ENCODE results near the gene RPL39. TPM values are rescaled to one million over a fixed set of nuclear protein-coding genes. Genes with fewer than 3 reads are reported as not detected.
"Not testable (repeated sequence)": the region's sequence is repeated elsewhere in the genome, so short reads cannot be mapped to it uniquely, and the experiment has no call there.

The RPL39 gene
- total RNA-seq: 1,000 to 10,000 TPM; 1,495 to 7,662 (median 5,013) TPM
- over 10,000 TPM in 1 of 3 donors, 1,000 to 10,000 TPM in 2; 6,879 to 11,369 (median 6,972) TPM for polyA plus RNA-seq

DNA sequence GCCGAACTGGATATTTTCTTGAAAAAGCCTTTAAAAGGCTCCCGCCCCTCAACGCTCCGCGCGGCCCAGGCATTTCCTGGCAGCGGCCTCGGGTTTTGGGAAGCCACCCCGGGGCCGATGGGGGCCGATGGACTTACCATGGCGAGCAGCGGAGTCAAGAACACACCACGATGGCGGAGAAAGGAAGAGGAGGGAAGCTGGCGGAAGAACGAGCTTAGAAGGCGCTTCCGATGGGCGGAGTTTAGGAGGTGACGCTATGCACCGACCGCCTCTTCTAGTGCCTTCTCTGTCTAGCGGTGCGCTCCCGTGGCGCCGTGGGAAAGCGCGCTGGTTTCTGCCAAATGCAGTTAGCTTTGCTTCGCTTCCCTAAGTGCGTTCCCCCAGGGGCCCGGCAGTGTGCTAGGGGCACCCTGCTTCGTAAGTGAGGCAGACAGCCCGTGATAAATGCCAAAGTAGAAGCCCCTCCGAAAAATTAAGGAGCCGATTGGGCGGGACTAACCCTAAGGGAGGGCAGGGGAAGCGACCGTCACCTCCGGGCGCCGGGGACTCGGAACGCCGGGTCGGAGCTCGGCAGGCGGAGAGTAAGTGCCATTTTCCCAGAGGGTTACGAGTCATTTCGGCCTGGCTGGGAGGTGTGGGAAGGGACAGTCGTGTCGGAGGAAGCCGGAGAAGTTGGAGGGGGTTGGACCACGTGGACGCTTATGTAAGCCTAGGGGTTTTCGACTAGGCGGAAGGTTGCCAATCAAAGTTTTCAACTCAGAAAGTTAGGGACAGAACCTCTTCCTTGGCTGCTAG lies at the start of gene RPL39:
TSS of gene RPL39 (minus strand) at position 194 of the 795 bp plus-strand sequence. CDS start at position 140, 54 bp downstream.
- 0 to 1% methylated on average over 58 of the region's 58 CpGs for whole genome bisulfite sequencing, 2 donors

DNA sequence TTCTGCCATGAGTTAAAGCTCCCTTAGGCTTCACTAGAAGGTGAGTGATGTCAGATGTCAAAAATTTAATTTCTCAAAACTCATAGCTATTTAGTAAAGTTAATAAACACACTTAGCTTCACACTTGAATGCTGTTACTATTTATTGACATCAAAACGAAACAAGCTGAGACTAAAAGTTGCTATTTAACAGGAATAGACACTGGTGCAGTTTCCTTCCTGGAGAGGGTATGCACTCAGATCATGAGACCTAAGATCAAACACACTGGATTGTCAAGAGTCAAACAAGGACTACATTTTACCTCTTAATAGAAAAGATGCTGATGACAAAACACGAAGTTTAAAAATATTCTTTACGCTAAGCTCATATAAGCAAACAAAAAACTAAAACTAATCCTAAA lies 42.5 kb upstream of the RPL39 start:
- WGBS, 2 donors: 79 to 87% methylated on average over 3 of the region's 3 CpGs
- no peaks in the 10 kb centered on the region for H3K9me3 ChIP-seq
- no peak overlapping the region for H3K4me3 ChIP-seq
- H3K4me1 ChIP-seq: no peaks in the 10 kb centered on the region
- DNase-seq: no peak
- H3K27me3 ChIP-seq: no peaks in the 10 kb centered on the region
- peaks cover 0 to 56% (median 3%) of the 10 kb centered on the region in 4 donors for H3K36me3 ChIP-seq
- H3K27ac ChIP-seq: no peak overlapping the region
- TF ChIP-seq CTCF (IDR thresholded peaks at IDR 0.05): no peak
- TF ChIP-seq POLR2A (IDR thresholded peaks at IDR 0.05): no peak
- no peak for TF ChIP-seq POLR2AphosphoS5 (IDR thresholded peaks at IDR 0.05)
- TF ChIP-seq EP300 (IDR thresholded peaks at IDR 0.05): no peak
- intact Hi-C loops (cut with DNase I): no loop called here

More for the DNA sequence above, at the start of gene RPL39:
- TF ChIP-seq POLR2A (IDR thresholded peaks at IDR 0.05) (peak; percentile 29 to 37), EP300 (IDR thresholded peaks at IDR 0.05) (no peak), POLR2AphosphoS5 (IDR thresholded peaks at IDR 0.05) (peak; percentile 81 to 89 (median 84)), CTCF (IDR thresholded peaks at IDR 0.05) (no peak)
- H3K4me3 ChIP-seq: peak within 1 kb of the TSS; percentile 54 to 66 (median 62)
- H3K27me3 ChIP-seq: no peaks in the 10 kb centered on the region
- no peaks in the 10 kb centered on the region for H3K9me3 ChIP-seq
- H3K36me3 ChIP-seq: peaks cover 0 to 21% (median 0%) of the 10 kb centered on the region in 4 donors
- peaks cover 0 to 37% (median 14%) of the 10 kb centered on the region in 4 donors for H3K4me1 ChIP-seq
- H3K27ac ChIP-seq: peak within 1 kb of the TSS; percentile 87 to 92 (median 90)
- peak; percentile 92 for DNase-seq
- intact Hi-C loops (cut with DNase I): loop anchor here (2.0 to 5.0 kb wide), 5 partner anchors 61 to 323 kb away; partner anchors contain the start of genes NKAP, SEPTIN6, SLC25A5 and UPF3B

DNA sequence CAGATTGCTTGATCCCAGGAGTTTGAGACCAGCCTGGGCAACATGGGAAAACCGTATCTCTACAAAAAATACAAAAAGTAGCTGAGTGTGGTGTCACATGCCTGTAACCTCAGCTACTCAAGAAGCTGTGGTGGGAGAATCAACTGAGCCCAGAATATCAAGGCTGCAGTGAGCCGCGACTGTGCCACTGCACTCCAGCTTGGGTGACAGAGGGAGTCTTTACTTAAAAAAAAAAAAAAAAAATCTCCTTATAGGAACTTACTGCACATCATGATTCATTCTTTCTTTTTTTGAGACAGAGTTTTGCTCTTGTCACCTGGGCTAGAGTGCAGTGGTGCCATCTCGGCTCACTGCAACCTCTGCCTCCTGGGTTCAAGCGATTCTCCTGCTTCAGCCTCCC lies 37.0 kb upstream of the RPL39 start:
- TF ChIP-seq CTCF (IDR thresholded peaks at IDR 0.05) (no peak), POLR2AphosphoS5 (IDR thresholded peaks at IDR 0.05) (no peak), POLR2A (IDR thresholded peaks at IDR 0.05) (no peak), EP300 (IDR thresholded peaks at IDR 0.05) (no peak)
- H3K36me3 ChIP-seq: peaks cover 0 to 10% (median 0%) of the 10 kb centered on the region in 4 donors
- H3K9me3 ChIP-seq: no peaks in the 10 kb centered on the region
- intact Hi-C loops (cut with DNase I): no loop called here
- no peak for DNase-seq
- H3K27ac ChIP-seq: no peak overlapping the region
- H3K4me3 ChIP-seq: no peak overlapping the region
- 98% methylated on average over 5 of the region's 5 CpGs for whole genome bisulfite sequencing, 2 donors
- H3K4me1 ChIP-seq: no peaks in the 10 kb centered on the region
- no peaks in the 10 kb centered on the region for H3K27me3 ChIP-seq

DNA sequence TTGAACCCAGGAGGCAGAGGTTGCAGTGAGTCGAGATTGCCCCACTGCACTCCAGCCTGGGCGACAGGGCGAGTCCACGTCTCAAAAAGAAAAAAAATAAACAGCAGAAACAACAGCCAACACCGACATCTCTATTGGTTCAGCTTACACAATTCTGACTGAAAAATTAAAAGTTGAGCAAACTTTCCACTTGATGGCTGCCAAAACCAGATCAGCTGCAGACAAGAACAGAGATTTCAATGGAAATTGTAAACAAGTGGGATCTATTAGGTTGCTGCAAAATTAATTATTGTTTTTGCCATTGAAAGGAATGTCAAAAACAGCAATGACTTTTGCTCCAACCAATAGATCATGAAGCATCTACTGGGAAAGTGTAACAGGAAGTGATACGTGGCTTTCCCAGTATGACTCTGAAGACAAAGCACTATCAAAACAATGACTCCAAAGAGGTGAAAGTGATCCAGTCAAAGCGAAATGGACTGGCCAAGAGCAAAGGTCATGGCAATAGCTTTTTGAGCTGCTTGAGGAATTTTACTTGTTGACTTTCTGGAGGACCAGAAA lies 35.0 kb upstream of the RPL39 start:
- Histone ChIP-seq H3K9me3 (no peaks in the 10 kb centered on the region), H3K4me3 (no peak overlapping the region), H3K27ac (no peak overlapping the region), H3K4me1 (no peaks in the 10 kb centered on the region), H3K27me3 (no peaks in the 10 kb centered on the region), H3K36me3 (peaks cover 0 to 6% (median 0%) of the 10 kb centered on the region in 4 donors)
- TF ChIP-seq EP300 (IDR thresholded peaks at IDR 0.05) (no peak), POLR2A (IDR thresholded peaks at IDR 0.05) (no peak), POLR2AphosphoS5 (IDR thresholded peaks at IDR 0.05) (no peak), CTCF (IDR thresholded peaks at IDR 0.05) (no peak)
- no peak for DNase-seq
- 66 to 70% methylated on average over 7 of the region's 7 CpGs for WGBS, 2 donors
- intact Hi-C loops (cut with DNase I): no loop called here

DNA sequence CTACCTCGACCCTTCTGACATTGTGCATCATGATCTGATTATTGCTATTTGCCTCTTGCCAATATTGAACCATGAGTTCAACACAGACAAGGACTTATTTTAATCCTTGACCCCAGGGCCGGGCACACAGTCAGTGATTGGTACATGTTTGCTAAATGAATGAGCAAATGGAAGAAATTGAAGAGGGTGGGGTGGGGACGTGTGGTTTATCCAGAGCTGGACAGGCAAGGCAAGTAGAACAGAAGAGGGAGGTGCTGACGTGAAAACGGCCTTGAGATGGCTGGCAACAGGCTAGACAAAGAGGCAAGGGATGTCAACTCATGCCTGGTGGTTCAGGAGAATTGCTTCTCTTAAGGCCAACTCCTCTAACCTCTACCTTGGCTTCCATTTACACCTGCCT lies 32.8 kb upstream of the RPL39 start:
- H3K9me3 ChIP-seq; H3K4me3 ChIP-seq; H3K4me1 ChIP-seq; DNase-seq; H3K27me3 ChIP-seq; H3K36me3 ChIP-seq; intact Hi-C loops (cut with DNase I); H3K27ac ChIP-seq: not testable (repeated sequence)
- WGBS, 2 donors: 74 to 90% methylated on average over 2 of the region's 5 CpGs

DNA sequence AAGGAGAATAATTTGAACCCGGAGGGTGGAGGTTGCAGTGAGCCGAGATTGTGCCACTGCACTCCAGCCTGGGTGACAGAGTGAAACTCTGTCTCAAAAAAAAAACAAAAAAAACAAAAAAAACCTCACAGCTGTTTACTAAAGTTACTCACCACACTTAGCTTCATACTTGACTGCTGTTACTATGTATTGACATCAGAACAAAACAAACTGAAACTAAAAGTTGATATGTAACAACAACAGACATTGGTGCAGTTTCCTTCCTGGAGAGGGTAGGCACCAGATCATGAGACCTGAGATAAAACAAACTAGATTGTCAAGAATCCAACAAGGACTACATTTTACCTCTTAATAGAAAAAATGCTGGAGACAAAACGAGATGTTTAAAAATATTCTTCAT lies 30.3 kb upstream of the RPL39 start:
- H3K27me3 ChIP-seq; H3K9me3 ChIP-seq; intact Hi-C loops (cut with DNase I); H3K27ac ChIP-seq; H3K4me3 ChIP-seq; H3K36me3 ChIP-seq; H3K4me1 ChIP-seq; DNase-seq: not testable (repeated sequence)
- 55 to 56% methylated on average over 3 of the region's 3 CpGs for WGBS, 2 donors

All from sigmoid colon (tissue), 7 donors.